HepG2 (cell line): Measurements from ENCODE around the gene MIS18A. TPM values are rescaled to one million over a fixed set of nuclear protein-coding genes. Genes with fewer than 3 reads are reported as not detected.

Experiments
- CBX2 ChIP-seq, 2 experiments: fragments of 200-600 bp in 1 of 2; sonication (generic); formaldehyde crosslinking in 1 of 2; IDR thresholded peaks; 2 replicates each; pipeline versions ENCODE4 v1.7.0 to v1.8.1; 2018 to 2022; ENCODE audit warnings: low read depth in 2 of 2, low read length in 1 of 2, mild to moderate bottlenecking in 1 of 2, missing genetic modification reagents in 1 of 2
- GZF1 ChIP-seq: sonication (generic); formaldehyde crosslinking; IDR thresholded peaks from 2 replicates; pipeline ENCODE4 v1.5.1; 2020; ENCODE audit warnings: mild to moderate bottlenecking, missing genetic modification reagents
- IRF2 ChIP-seq: IDR thresholded peaks from 2 replicates; pipeline ENCODE4 v1.6.1; 2018; ENCODE audit warnings: missing genetic modification reagents, missing compliant biosample characterization
- JDP2 ChIP-seq: sonication (generic); formaldehyde crosslinking; IDR thresholded peaks from 2 replicates; pipeline ENCODE4 v1.8.1; 2022; ENCODE audit warnings: missing genetic modification reagents, borderline replicate concordance
- MAZ ChIP-seq, 2 experiments: sonication (generic) in 1 of 2; formaldehyde crosslinking in 1 of 2; IDR thresholded peaks; 2 replicates each; pipeline versions ENCODE4 v1.5.0 to v1.6.1; 2012 to 2020; ENCODE audit warnings: low read depth in 2 of 2, mild to moderate bottlenecking in 2 of 2, borderline replicate concordance in 1 of 2, improper control_type of control experiment in 1 of 2, low read length in 1 of 2, missing genetic modification reagents in 1 of 2, moderate library complexity in 1 of 2
- PAX8 ChIP-seq: sonication (generic); formaldehyde crosslinking; IDR thresholded peaks from 2 replicates; pipeline ENCODE4 v1.8.0; 2022; ENCODE audit warnings: mild to moderate bottlenecking, missing genetic modification reagents, borderline replicate concordance
- SNRNP70 ChIP-seq: fragments of 200-400 bp; formaldehyde crosslinking; IDR thresholded peaks from 2 replicates; pipeline ENCODE4 v1.6.1; 2017; ENCODE audit warnings: mild to moderate bottlenecking, low read depth, low read length, moderate library complexity
- SRF ChIP-seq: IDR thresholded peaks from 2 replicates; pipeline ENCODE4 v1.6.1; 2011; ENCODE audit warnings: mild to moderate bottlenecking, low read depth, low read length, moderate library complexity
- XRCC5 ChIP-seq: fragments of 200-400 bp; formaldehyde crosslinking; optimal IDR thresholded peaks from 2 replicates; pipeline ENCODE3; 2017; ENCODE audit warnings: mild to moderate bottlenecking, low read length
- ZBTB37 ChIP-seq: sonication (generic); formaldehyde crosslinking; IDR thresholded peaks from 2 replicates; pipeline ENCODE4 v1.4.0; 2020; ENCODE audit warnings: mild to moderate bottlenecking, missing genetic modification reagents
- ZNF101 ChIP-seq: sonication (generic); formaldehyde crosslinking; IDR thresholded peaks from 2 replicates; pipeline ENCODE4 v1.4.0; 2020; ENCODE audit warnings: mild to moderate bottlenecking, low read depth, missing genetic modification reagents, borderline replicate concordance
- ZNF136 ChIP-seq: sonication (generic); formaldehyde crosslinking; IDR thresholded peaks from 2 replicates; pipeline ENCODE4 v1.8.1; 2022; ENCODE audit warnings: low read depth, mild to moderate bottlenecking, moderate library complexity, missing genetic modification reagents
- ZNF282 ChIP-seq: fragments of 450-650 bp; IDR thresholded peaks from 2 replicates; pipeline ENCODE4 v1.6.1; 2018; ENCODE audit not compliant: partially characterized antibody
- ZNF354B ChIP-seq: sonication (generic); formaldehyde crosslinking; IDR thresholded peaks from 2 replicates; pipeline ENCODE4 v1.8.0; 2022; ENCODE audit warnings: mild to moderate bottlenecking, missing genetic modification reagents
- ZNF513 ChIP-seq: sonication (generic); formaldehyde crosslinking; conservative IDR thresholded peaks from 2 replicates; pipeline ENCODE4 v1.5.0; 2020; ENCODE audit warnings: missing genetic modification reagents
- ZNF552 ChIP-seq: sonication (generic); formaldehyde crosslinking; IDR thresholded peaks from 2 replicates; pipeline ENCODE4 v1.9.0; 2022; ENCODE audit warnings: missing genetic modification reagents, mild to moderate bottlenecking, borderline replicate concordance
- ZNF574 ChIP-seq: sonication (generic); formaldehyde crosslinking; IDR thresholded peaks from 2 replicates; pipeline ENCODE4 v1.4.0; 2020; ENCODE audit warnings: missing genetic modification reagents
- ZNF607 ChIP-seq: sonication (generic); formaldehyde crosslinking; IDR thresholded peaks from 2 replicates; pipeline ENCODE4 v1.5.1; 2020; ENCODE audit warnings: missing genetic modification reagents, mild to moderate bottlenecking, borderline replicate concordance
- ZNF775 ChIP-seq: sonication (generic); formaldehyde crosslinking; IDR thresholded peaks from 2 replicates; pipeline ENCODE4 v1.4.0; 2020; ENCODE audit warnings: missing genetic modification reagents, mild to moderate bottlenecking, moderate library complexity, borderline replicate concordance
- ZNF784 ChIP-seq: sonication (generic); formaldehyde crosslinking; IDR thresholded peaks from 2 replicates; pipeline ENCODE4 v1.5.1; 2020; ENCODE audit warnings: missing genetic modification reagents, mild to moderate bottlenecking, borderline replicate concordance
- polyA plus RNA-seq, 8 experiments: library from polyadenylated mRNA; depleted of rRNA in 3 of 8; stranded (reverse) in 7 of 8; unstranded in 1 of 8; fragments of >200 nt; fragmentation: Illumina TruSeq in 4 of 8; extraction: Trizol in 4 of 8; gene quantifications; 2 replicates each; pipeline versions ENCODE4 v1.2.1 to v1.2.3, GENCODE V29; 2011 to 2016; ENCODE audit warnings: low read depth in 4 of 8, missing spikeins in 1 of 8, mixed read lengths in 1 of 8; ENCODE audit not compliant: insufficient read depth in 1 of 8
- total RNA-seq, 5 experiments: library from RNA; depleted of rRNA; stranded (reverse); fragments of >200 nt; fragmentation: Illumina TruSeq; extraction: Trizol; gene quantifications; 2 replicates each; pipeline ENCODE4 v1.2.3, GENCODE V29; 2016; ENCODE audit warnings: low read depth in 1 of 5

Gene MIS18A
- total and polyA plus RNA-seq, 2 of the 13 experiments (the other 11 are each of a cell fraction or from before 2014, with no cell fraction given), result 11.2 to 41.4 TPM

GRCh38 chr21:32278518-32279376, at the start of gene MIS18A (continued):
- TF ChIP-seq CBX2 (IDR thresholded peaks at IDR 0.05; ENCODE audit: low read depth, low read length), result no peak
- no peak for TF ChIP-seq CBX2 (CRISPR knock-in tag; IDR thresholded peaks at IDR 0.05; ENCODE audit: low read depth)
- TF ChIP-seq XRCC5, result no peak
- TF ChIP-seq JDP2 (CRISPR knock-in tag), result no peak
- no peak for TF ChIP-seq GZF1
- no peak for TF ChIP-seq ZNF513 (CRISPR knock-in tag)
- peak; percentile 75; the same call in 1 of the 2 replicates for TF ChIP-seq IRF2 (CRISPR knock-in tag)
- TF ChIP-seq SNRNP70, result no peak
- TF ChIP-seq ZNF282, result no peak
- no peak for TF ChIP-seq SRF
- peak; percentile 77 for TF ChIP-seq ZNF574 (CRISPR knock-in tag)
- no peak for TF ChIP-seq ZNF784 (CRISPR knock-in tag)
- TF ChIP-seq ZNF354B (CRISPR knock-in tag), result no peak
- no peak for TF ChIP-seq ZBTB37 (CRISPR knock-in tag)
- no peak for TF ChIP-seq ZNF775
- no peak for TF ChIP-seq PAX8 (CRISPR knock-in tag)
- no peak for TF ChIP-seq ZNF136 (CRISPR knock-in tag)
- no peak; the same call in 1 of the 2 replicates for TF ChIP-seq ZNF607
- TF ChIP-seq ZNF101 (CRISPR knock-in tag), result no peak
- TF ChIP-seq ZNF552 (CRISPR knock-in tag), result no peak; the same call in 1 of the 2 replicates
- no peak for TF ChIP-seq MAZ (IDR thresholded peaks at IDR 0.05; ENCODE audit: borderline replicate concordance, low read depth, low read length)
- TF ChIP-seq MAZ (CRISPR knock-in tag; IDR thresholded peaks at IDR 0.05; ENCODE audit: low read depth), result peak; percentile 68
